HG03521 (cell line): Measurements from ENCODE around the gene KLHL12.
"Not testable (repeated sequence)": the region's sequence is repeated elsewhere in the genome, so short reads cannot be mapped to it uniquely, and the experiment has no call there.

Experiments used
- ATAC-seq: cut with Tn5 transposase; IDR thresholded peaks from one replicate; pipeline ENCODE4 v1.9.1; 2021; ENCODE audit warnings: mild to moderate bottlenecking, moderate library complexity; ENCODE audit not compliant: unreplicated experiment

The KLHL12 gene

GRCh38 chr1:202952099-202952498, 25.1 kb upstream of the KLHL12 start:
- ATAC-seq = no peak

DNA sequence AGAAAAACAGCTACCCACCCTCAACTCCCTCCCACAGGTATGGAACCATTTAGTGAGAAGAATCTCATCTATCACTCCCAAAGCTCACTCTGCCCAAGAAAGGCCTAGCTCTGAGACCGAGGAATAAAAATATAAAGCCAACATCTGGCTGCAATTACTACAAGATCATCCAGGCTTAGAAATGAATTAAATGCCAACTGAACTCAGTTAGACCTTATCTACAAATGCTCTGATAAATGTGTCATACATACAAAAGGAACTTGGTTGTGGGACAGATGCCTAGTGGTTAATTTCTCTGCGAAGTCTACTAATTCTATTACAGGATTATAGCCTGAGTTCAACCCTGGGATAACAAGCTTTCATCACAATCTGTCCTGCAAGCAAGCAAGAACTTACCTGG, 24.4 kb upstream of the KLHL12 start:
- no peak for ATAC-seq

- no peak for ATAC-seq
Observed at GRCh38 chr1:202945483-202945882, 18.4 kb upstream of the KLHL12 start.

GRCh38 chr1:202944438-202944921, 17.4 kb upstream of the KLHL12 start:
- ATAC-seq = no peak

DNA sequence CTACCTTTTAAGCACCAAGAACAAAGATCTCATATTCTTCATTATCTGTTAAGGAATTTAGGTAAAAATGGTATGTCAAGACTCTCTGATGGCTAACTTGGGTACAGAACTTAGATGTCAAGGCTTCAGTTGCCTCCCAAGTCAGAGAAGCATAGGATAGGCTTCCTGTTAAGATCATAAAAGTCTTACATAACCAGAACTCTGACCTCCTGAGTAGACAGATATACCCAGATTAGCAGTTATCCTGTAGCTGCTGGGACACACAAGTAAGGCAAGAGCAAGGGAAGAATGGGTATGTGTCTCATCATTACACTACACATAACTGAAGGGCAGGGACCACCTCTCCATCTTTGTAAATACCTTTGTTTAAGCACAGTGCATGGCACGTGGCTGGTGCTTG, 15.4 kb upstream of the KLHL12 start:
- no peak for ATAC-seq

DNA sequence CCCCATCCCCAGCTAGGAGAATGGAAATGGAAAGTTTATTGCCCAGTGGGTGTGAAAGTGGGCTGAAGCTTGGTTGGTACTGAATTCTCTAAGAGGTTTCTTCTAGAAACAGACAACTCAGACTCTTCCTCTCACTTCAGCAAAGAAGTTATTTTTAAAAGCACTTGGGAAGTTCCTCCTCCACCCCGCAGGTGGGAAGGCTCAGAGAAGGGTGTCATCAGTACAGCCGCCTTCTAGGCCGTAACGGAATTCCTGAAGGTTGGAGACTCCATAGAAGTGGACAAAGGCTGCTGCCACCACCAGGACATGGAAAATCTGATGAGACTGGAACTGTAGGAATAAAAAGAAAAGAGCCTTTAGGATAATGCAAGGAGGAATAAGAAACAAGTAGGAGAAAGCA, 14.3 kb upstream of the KLHL12 start:
- ATAC-seq = no peak

- no peak for ATAC-seq
Observed at GRCh38 chr1:202940561-202940960, 13.5 kb upstream of the KLHL12 start.

GRCh38 chr1:202938287-202938925, 11.4 kb upstream of the KLHL12 start:
- no peak for ATAC-seq

- not testable (repeated sequence) for ATAC-seq
Observed at GRCh38 chr1:202936409-202936808, 9.4 kb upstream of the KLHL12 start.

DNA sequence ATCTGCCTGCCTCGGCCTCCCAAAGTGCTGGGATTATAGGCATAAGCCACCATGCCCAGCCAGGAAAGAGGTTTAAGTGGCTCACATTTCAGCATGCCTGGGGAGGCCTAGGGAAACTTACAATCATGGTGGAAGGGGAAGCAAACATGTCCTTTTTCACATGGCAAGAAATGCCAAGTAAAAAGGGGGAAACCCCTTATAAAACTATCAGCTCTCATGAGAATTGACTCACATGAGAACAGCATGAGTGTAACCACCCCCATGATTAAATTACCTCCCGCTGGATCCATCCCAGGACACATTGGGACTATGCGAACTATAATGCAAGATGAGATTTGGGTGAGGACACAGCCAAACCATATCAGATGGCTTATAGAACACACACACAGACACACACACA, 8.8 kb upstream of the KLHL12 start:
- no peak for ATAC-seq

DNA sequence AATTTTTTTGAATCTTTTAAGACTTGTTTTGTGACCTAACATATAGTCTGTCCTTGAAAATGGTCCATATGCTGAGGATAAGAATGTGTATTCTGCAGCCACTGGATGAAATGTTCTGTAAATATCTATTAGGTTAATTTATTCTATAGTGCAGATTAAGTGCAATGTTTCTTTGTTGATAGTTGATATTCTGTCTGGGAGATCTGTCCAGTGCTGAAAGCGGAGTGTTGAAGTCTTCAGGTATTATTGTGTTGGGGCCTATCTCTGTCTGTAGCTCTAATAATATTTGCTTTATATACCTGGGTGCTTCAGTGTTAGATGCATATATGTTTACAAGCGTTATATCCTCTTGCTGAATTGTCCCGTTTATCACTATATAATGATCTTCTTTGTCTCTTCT, 7.7 kb upstream of the KLHL12 start:
- ATAC-seq = no peak

GRCh38 chr1:202932476-202932875, 5.4 kb upstream of the KLHL12 start:
- ATAC-seq = no peak

DNA sequence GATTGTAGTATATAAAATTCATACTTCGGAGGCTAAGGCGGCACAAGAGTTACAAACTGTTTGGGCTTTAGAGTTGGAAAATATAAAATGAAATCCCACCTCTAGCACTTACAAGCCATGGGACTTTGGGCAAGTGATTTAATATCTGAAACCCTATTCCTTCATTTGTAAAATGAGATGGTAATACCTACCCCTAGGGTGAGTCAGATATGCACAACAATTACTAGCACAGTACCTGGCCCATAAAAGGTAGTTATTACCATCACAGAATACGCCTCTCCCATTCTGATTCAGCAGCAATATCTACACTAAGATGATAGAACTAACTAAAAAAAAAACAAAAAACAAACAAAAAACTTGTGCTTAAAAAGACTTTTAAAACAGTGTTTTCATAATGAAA, 3.5 kb downstream of the KLHL12 start:
- no peak for ATAC-seq

- no peak for ATAC-seq
Observed at GRCh38 chr1:202919615-202920014, 7.4 kb downstream of the KLHL12 start.

DNA sequence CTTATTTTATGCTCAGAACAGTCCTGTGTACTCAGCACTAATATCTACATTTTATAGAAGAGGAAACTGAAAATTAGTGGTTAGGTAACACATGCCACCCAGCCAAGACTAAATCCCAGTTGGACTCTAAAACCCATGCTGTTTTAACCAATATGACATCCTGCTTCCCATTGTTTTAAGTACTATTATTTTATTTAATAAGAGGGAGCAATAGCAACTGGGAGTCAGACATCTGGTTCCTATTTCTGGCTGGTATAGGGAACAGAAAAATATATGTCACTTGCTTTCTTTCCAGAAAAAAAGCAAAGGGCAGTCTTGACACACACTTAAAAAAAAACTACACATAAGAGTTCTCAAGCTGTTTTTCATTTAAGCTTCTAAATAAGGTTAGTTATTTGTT, 11.9 kb downstream of the KLHL12 start:
- ATAC-seq = no peak

- not testable (repeated sequence) for ATAC-seq
Observed at GRCh38 chr1:202912476-202912875, 14.6 kb downstream of the KLHL12 start.

- no peak for ATAC-seq
Observed at GRCh38 chr1:202909494-202909893, 17.5 kb downstream of the KLHL12 start.

- no peak for ATAC-seq
Observed at GRCh38 chr1:202908998-202909397, 18.0 kb downstream of the KLHL12 start.

GRCh38 chr1:202905331-202905730, 21.7 kb downstream of the KLHL12 start:
- ATAC-seq = no peak

DNA sequence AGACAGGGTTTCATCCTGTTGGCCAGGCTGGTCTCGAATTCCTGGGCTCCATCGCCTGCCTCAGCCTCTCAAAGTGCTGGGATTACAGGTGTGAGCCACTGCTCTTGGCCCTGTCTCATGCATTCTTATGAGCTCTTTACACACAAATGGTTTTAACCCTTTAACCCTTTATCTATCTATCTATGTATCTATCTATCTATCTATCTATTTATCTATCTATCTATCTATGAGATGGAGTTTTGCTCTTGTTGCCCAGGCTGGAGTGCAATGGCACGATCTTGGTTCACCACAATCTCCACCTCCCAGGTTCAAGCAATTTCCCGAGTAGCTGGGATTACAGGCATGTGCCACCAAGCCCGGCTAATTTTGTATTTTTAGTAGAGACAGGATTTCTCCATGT, 23.2 kb downstream of the KLHL12 start:
- not testable (repeated sequence) for ATAC-seq

DNA sequence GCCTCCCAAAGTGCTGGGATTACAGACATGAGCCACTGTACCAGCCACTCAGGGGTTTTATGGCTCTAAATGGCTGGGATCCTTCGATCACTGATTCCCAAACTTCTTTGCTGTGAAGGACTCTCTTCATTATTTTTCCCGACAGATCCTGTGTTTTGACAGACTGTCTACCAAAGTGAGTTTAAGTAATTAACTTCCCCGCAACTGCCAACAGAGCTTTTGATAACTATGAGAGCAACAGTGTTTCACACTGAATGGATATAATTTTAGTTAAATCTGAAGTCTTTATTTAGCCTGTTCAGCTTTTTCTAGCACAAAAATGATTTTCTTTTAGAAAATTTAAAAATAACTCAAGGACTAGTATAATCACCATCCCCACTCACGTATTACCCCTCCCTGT, 25.5 kb downstream of the KLHL12 start:
- no peak for ATAC-seq

DNA sequence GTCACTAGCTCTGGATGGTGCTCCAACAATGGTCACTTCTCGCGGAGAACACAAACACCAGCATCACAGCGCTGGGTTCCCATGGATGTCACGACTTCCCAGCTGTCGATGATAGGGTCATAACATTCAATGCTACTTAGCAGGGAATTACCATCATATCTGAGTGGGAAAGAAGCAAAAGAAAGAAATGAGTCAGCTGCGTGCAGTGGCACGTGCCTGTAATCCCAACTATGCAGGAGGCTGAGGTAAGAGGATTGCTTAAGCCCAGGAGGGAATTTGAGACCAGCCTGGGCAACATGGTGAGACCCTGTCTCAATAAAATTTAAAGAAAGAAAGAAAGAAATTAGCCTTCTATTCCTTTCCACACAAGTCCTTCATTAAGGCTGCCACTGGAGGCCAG, 34.5 kb downstream of the KLHL12 start:
- ATAC-seq = no peak

DNA sequence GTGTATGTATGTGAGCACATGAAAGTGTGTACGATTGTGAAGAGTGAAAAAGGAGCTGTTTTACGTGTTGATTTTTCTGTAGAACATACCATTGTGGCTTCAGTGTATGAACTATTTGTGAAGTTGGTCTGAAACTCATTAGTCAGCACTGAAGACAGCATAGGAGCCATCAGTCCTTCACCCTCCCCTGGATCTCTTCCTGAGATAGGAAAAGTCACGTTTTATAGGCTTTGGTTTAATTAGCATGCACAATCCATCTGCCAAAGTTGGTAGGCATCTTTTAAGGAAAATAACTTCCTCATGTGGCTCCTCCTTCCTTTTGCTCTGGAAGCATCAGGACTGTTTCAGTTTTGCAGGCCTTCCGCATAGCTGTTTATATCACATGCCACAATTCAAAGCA, 36.6 kb downstream of the KLHL12 start:
- ATAC-seq = no peak
